Esophagus muscularis mucosa (tissue), 4 donors: Measurements from ENCODE around the gene PLCXD3. TPM values are rescaled to one million over a fixed set of nuclear protein-coding genes. Genes with fewer than 3 reads are reported as not detected.

Experiments
- DNase-seq: peaks from one replicate; pipeline ENCODE4 v3.0.0-alpha.2; 2017; ENCODE audit errors: extremely low spot score
- H3K27ac ChIP-seq, 4 donors: fragments of 200-600 bp; sonication (generic); replicated peaks in 1 of 4; 1 replicate in 3 of 4; 2 replicates in 1 of 4; pipeline ENCODE4 v1.5.1; 2016 to 2019; ENCODE audit warnings: mild to moderate bottlenecking in 1 of 4
- H3K27me3 ChIP-seq, 4 donors: fragments of 200-600 bp; sonication (generic); one replicate each; pipeline versions ENCODE4 v1.5.1 to v1.6.0; 2016 to 2019
- H3K36me3 ChIP-seq, 4 donors: fragments of 200-600 bp; sonication (generic); one replicate each; pipeline ENCODE4 v1.5.1; 2016 to 2019
- H3K4me1 ChIP-seq, 4 donors: fragments of 200-600 bp; sonication (generic); one replicate each; pipeline ENCODE4 v1.5.1; 2016 to 2019
- H3K4me3 ChIP-seq, 4 donors: fragments of 200-600 bp; sonication (generic); 1 replicate in 2 of 4; 2 replicates in 2 of 4; pipeline ENCODE4 v1.5.1; 2016 to 2019; ENCODE audit warnings: mild to moderate bottlenecking in 4 of 4, moderate library complexity in 1 of 4
- H3K9me3 ChIP-seq, 4 donors: fragments of 200-600 bp; sonication (generic); 1 replicate in 3 of 4; 2 replicates in 1 of 4; pipeline ENCODE4 v1.5.1; 2016 to 2019
- EP300 ChIP-seq: sonication (generic); formaldehyde crosslinking; IDR thresholded peaks from one replicate; pipeline ENCODE4 v1.6.1; 2017; ENCODE audit warnings: antibody characterized with exemption
- POLR2A ChIP-seq: fragments of 450-650 bp; IDR thresholded peaks from one replicate; pipeline ENCODE4 v1.6.1; 2017; ENCODE audit warnings: antibody characterized with exemption, moderate library complexity, mild to moderate bottlenecking, low read depth
- POLR2AphosphoS5 ChIP-seq, 2 donors: sonication (generic); formaldehyde crosslinking; IDR thresholded peaks; one replicate each; pipeline ENCODE4 v1.6.1; 2017; ENCODE audit warnings: antibody characterized with exemption in 2 of 2
- WGBS: methylation state at CpG from one replicate; pipeline ENCODE4 v1.1.5; 2018; 5-methylcytosine and 5-hydroxymethylcytosine counted together
- intact Hi-C: fragments of 100-400 bp; cut with DNase I; formaldehyde crosslinking; loops from one replicate; pipeline ENCODE4 v1.15.1; 2023
- total RNA-seq, 4 donors: library from RNA; depleted of rRNA; stranded (reverse); fragments of >200 nt; gene quantifications; one replicate each; pipeline versions ENCODE4 v1.1.0 to v1.2.1, GENCODE V29; 2016
- TF ChIP-seq, protein P1 (sequence below), 3 experiments: fragments of 200-600 bp in 2 of 3; fragments of 450-650 bp in 1 of 3; sonication (generic) in 2 of 3; IDR thresholded peaks; one replicate each; pipeline ENCODE4 v1.5.1; 2017 to 2019; ENCODE audit warnings: antibody characterized with exemption in 3 of 3, mild to moderate bottlenecking in 2 of 3, moderate library complexity in 1 of 3

Gene PLCXD3
- total RNA-seq, 4 donors from 2014 or later: 1.1 to 3.0 (median 2.0) TPM

GRCh38 chr5:41413074-41413473, 97.3 kb downstream of the PLCXD3 start:
- Histone ChIP-seq H3K27me3 (no peaks in the 10 kb centered on the region), H3K4me1 (peaks cover 0 to 22% (median 0%) of the 10 kb centered on the region in 4 donors), H3K4me3 (no peak overlapping the region), H3K9me3 (no peaks in the 10 kb centered on the region), H3K27ac (no peak overlapping the region), H3K36me3 (no peaks in the 10 kb centered on the region)
- WGBS: 64% methylated on average over 1 of the region's 1 CpG
- TF ChIP-seq, protein P1, sequence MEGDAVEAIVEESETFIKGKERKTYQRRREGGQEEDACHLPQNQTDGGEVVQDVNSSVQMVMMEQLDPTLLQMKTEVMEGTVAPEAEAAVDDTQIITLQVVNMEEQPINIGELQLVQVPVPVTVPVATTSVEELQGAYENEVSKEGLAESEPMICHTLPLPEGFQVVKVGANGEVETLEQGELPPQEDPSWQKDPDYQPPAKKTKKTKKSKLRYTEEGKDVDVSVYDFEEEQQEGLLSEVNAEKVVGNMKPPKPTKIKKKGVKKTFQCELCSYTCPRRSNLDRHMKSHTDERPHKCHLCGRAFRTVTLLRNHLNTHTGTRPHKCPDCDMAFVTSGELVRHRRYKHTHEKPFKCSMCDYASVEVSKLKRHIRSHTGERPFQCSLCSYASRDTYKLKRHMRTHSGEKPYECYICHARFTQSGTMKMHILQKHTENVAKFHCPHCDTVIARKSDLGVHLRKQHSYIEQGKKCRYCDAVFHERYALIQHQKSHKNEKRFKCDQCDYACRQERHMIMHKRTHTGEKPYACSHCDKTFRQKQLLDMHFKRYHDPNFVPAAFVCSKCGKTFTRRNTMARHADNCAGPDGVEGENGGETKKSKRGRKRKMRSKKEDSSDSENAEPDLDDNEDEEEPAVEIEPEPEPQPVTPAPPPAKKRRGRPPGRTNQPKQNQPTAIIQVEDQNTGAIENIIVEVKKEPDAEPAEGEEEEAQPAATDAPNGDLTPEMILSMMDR (IDR thresholded peaks at IDR 0.05): no peak
- TF ChIP-seq POLR2A (no peak), EP300 (no peak), POLR2AphosphoS5 (IDR thresholded peaks at IDR 0.05) (no peak)
- intact Hi-C loops: no loop called here
- DNase-seq: no peak

- 76% methylated on average over 2 of the region's 2 CpGs for WGBS
- Histone ChIP-seq H3K36me3 (no peaks in the 10 kb centered on the region), H3K4me3 (no peak overlapping the region), H3K9me3 (no peaks in the 10 kb centered on the region), H3K27me3 (no peaks in the 10 kb centered on the region), H3K4me1 (peaks cover 0 to 22% (median 0%) of the 10 kb centered on the region in 4 donors), H3K27ac (no peak overlapping the region)
- no peak for DNase-seq
- TF ChIP-seq POLR2AphosphoS5 (IDR thresholded peaks at IDR 0.05) (no peak), EP300 (no peak), POLR2A (no peak)
- TF ChIP-seq, protein P1 (IDR thresholded peaks at IDR 0.05): no peak
- intact Hi-C loops: no loop called here
Observed at GRCh38 chr5:41412496-41412895, 97.9 kb downstream of the PLCXD3 start.

- TF ChIP-seq EP300: no peak
- TF ChIP-seq, protein P1 (IDR thresholded peaks at IDR 0.05): no peak
- intact Hi-C loops: no loop called here
- no peaks in the 10 kb centered on the region for H3K36me3 ChIP-seq
- no peak overlapping the region for H3K4me3 ChIP-seq
- no peaks in the 10 kb centered on the region for H3K27me3 ChIP-seq
- WGBS: 78% methylated on average over 4 of the region's 4 CpGs
- H3K4me1 ChIP-seq: peaks cover 0 to 16% (median 0%) of the 10 kb centered on the region in 4 donors
- no peak for DNase-seq
- no peak overlapping the region for H3K27ac ChIP-seq
- H3K9me3 ChIP-seq: no peaks in the 10 kb centered on the region
Observed at GRCh38 chr5:41410737-41411136, 99.7 kb downstream of the PLCXD3 start.

DNA sequence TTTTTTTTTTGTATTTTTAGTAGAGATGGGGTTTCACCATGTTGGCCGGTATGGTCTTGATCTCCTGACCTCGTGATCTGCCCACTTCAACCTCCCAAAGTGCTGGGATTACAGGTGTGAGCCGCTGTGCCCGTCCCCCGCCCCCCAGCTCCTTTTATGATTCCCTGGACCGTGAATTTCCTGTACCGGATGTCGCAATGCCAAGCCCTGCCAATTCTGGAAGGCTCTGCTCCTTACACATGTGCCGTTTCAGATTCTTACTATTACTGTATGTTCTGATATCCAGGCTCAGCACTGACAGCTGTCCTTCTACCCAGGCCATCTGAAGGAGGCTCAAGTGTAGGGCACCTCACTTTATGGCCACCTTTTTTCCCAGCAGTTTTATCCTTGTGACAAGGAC, 100.1 kb downstream of the PLCXD3 start:
- Histone ChIP-seq H3K4me3 (no peak overlapping the region), H3K27me3 (no peaks in the 10 kb centered on the region), H3K27ac (no peak overlapping the region), H3K36me3 (no peaks in the 10 kb centered on the region), H3K4me1 (peaks cover 0 to 18% (median 0%) of the 10 kb centered on the region in 4 donors), H3K9me3 (no peaks in the 10 kb centered on the region)
- intact Hi-C loops: no loop called here
- DNase-seq: no peak
- 89% methylated on average over 9 of the region's 9 CpGs for WGBS
- no peak for TF ChIP-seq POLR2A
- TF ChIP-seq, protein P1 (IDR thresholded peaks at IDR 0.05): no peak
- no peak for TF ChIP-seq EP300
- no peak for TF ChIP-seq POLR2AphosphoS5 (IDR thresholded peaks at IDR 0.05)

DNA sequence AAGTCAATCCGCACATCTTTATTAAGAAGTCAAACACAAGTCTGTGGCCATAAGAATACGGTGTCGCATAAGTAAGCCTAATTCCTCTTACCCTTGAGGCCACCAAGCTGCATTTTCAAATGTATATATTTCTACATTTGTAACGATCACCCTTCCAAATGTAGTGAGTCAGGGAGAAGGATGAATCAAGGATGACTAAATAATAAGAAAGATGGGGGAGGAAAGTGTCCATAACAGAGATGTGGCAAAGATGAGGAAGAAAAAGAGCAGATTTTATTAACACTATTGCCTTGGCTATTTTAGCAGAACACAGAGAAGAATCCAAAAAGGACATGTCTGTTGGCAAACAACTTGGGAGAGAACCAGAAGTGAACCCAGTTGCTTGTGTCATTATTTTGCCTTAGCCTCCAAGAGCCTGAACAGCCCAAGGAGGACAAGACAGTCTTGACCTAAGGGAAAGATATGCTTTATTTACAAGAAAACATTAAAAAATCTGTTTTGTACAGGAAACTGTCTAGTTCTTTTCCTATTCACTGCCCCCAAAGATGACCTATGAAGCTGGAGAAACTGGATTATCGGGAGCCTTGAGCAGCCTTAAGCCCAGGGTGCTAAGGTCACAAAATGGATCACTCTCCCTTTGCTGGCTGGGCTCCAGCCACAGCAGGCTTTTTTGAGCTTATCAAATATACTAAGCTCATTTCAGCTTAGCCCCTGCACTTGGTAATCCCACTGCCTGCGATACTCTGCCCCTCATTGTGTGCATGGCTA, 101.5 kb downstream of the PLCXD3 start:
- intact Hi-C loops: no loop called here
- WGBS: 78% methylated on average over 6 of the region's 6 CpGs
- Histone ChIP-seq H3K4me3 (no peak overlapping the region), H3K4me1 (peaks cover 0 to 15% (median 0%) of the 10 kb centered on the region in 4 donors), H3K27me3 (no peaks in the 10 kb centered on the region), H3K27ac (no peak overlapping the region), H3K9me3 (no peaks in the 10 kb centered on the region), H3K36me3 (no peaks in the 10 kb centered on the region)
- no peak for DNase-seq
- TF ChIP-seq EP300: no peak
- no peak for TF ChIP-seq POLR2A
- TF ChIP-seq POLR2AphosphoS5 (IDR thresholded peaks at IDR 0.05): no peak
- TF ChIP-seq, protein P1 (IDR thresholded peaks at IDR 0.05): no peak
